ENCODE data around the gene CEP164. TPM values are rescaled to one million over a fixed set of nuclear protein-coding genes. Genes with fewer than 3 reads are reported as not detected.

Gene CEP164
- polyA plus RNA-seq, 1 donor from 2014 or later: 17.7 TPM

GRCh38 chr11:117421041-117421440 lies 93.4 kb downstream of the CEP164 start:
- H3K9me3 Mint-ChIP-seq: no peaks in the 10 kb centered on the region

GRCh38 chr11:117421476-117421875 lies 93.8 kb downstream of the CEP164 start:
- Mint-ChIP-seq H3K27me3 (peaks cover 6% of the 10 kb centered on the region), H3K4me1 (no peaks in the 10 kb centered on the region), H3K36me3 (no peaks in the 10 kb centered on the region), H3K27ac (no peak overlapping the region), H3K4me3 (no peak overlapping the region), H3K9me3 (no peaks in the 10 kb centered on the region)

More at GRCh38 chr11:117421041-117421440, 93.4 kb downstream of the CEP164 start:
- Mint-ChIP-seq H3K27ac (no peak overlapping the region), H3K4me1 (no peaks in the 10 kb centered on the region), H3K27me3 (peaks cover 7% of the 10 kb centered on the region), H3K36me3 (no peaks in the 10 kb centered on the region), H3K4me3 (no peak overlapping the region)

- Mint-ChIP-seq H3K9me3 (no peaks in the 10 kb centered on the region), H3K27me3 (peaks cover 3% of the 10 kb centered on the region), H3K4me1 (no peaks in the 10 kb centered on the region), H3K27ac (no peak overlapping the region), H3K36me3 (no peaks in the 10 kb centered on the region), H3K4me3 (no peak overlapping the region)
These were observed 95.5 kb downstream of the CEP164 start for GRCh38 chr11:117423046-117423575.

- H3K9me3 Mint-ChIP-seq: no peaks in the 10 kb centered on the region
- peaks cover 3% of the 10 kb centered on the region for H3K27me3 Mint-ChIP-seq
- no peaks in the 10 kb centered on the region for H3K4me1 Mint-ChIP-seq
- peak overlapping the region in 1 of 4 donors; percentile 51 for H3K4me3 Mint-ChIP-seq
- no peak overlapping the region for H3K27ac Mint-ChIP-seq
- H3K36me3 Mint-ChIP-seq: no peaks in the 10 kb centered on the region
These were observed 97.1 kb downstream of the CEP164 start for GRCh38 chr11:117424781-117425180.

- no peak overlapping the region for H3K27ac Mint-ChIP-seq
- no peaks in the 10 kb centered on the region for H3K36me3 Mint-ChIP-seq
- H3K4me1 Mint-ChIP-seq: no peaks in the 10 kb centered on the region
- no peaks in the 10 kb centered on the region for H3K9me3 Mint-ChIP-seq
- H3K27me3 Mint-ChIP-seq: peaks cover 3% of the 10 kb centered on the region
- no peak overlapping the region for H3K4me3 Mint-ChIP-seq
These were observed 98.1 kb downstream of the CEP164 start for GRCh38 chr11:117425679-117426296.

GRCh38 chr11:117426297-117426685 lies 98.6 kb downstream of the CEP164 start:
- peak overlapping the region in 1 of 4 donors; percentile 72 for H3K4me3 Mint-ChIP-seq
- H3K9me3 Mint-ChIP-seq: no peaks in the 10 kb centered on the region
- H3K27ac Mint-ChIP-seq: no peak overlapping the region
- H3K4me1 Mint-ChIP-seq: no peaks in the 10 kb centered on the region
- no peaks in the 10 kb centered on the region for H3K36me3 Mint-ChIP-seq
- peaks cover 6% of the 10 kb centered on the region for H3K27me3 Mint-ChIP-seq

- no peaks in the 10 kb centered on the region for H3K9me3 Mint-ChIP-seq
- H3K27ac Mint-ChIP-seq: peak overlapping the region in 1 of 3 donors; percentile 67
- H3K4me1 Mint-ChIP-seq: no peaks in the 10 kb centered on the region
- no peaks in the 10 kb centered on the region for H3K36me3 Mint-ChIP-seq
- peaks cover 6% of the 10 kb centered on the region for H3K27me3 Mint-ChIP-seq
- H3K4me3 Mint-ChIP-seq: peak overlapping the region in 1 of 4 donors; percentile 54
These were observed 99.3 kb downstream of the CEP164 start for GRCh38 chr11:117426941-117427340.

- Mint-ChIP-seq H3K9me3 (no peaks in the 10 kb centered on the region), H3K4me1 (no peaks in the 10 kb centered on the region), H3K4me3 (no peak overlapping the region), H3K27ac (no peak overlapping the region), H3K36me3 (no peaks in the 10 kb centered on the region), H3K27me3 (peaks cover 3% of the 10 kb centered on the region)
These were observed 99.8 kb downstream of the CEP164 start for GRCh38 chr11:117427356-117427874.

- H3K9me3 Mint-ChIP-seq: no peaks in the 10 kb centered on the region
- no peak overlapping the region for H3K4me3 Mint-ChIP-seq
- H3K36me3 Mint-ChIP-seq: no peaks in the 10 kb centered on the region
- H3K27me3 Mint-ChIP-seq: peaks cover 3% of the 10 kb centered on the region
- H3K27ac Mint-ChIP-seq: no peak overlapping the region
- H3K4me1 Mint-ChIP-seq: no peaks in the 10 kb centered on the region
These were observed 100.7 kb downstream of the CEP164 start for GRCh38 chr11:117428186-117428855.

GRCh38 chr11:117428856-117429229 lies 101.2 kb downstream of the CEP164 start:
- H3K27ac Mint-ChIP-seq: no peak overlapping the region
- H3K4me3 Mint-ChIP-seq: no peak overlapping the region
- H3K4me1 Mint-ChIP-seq: no peaks in the 10 kb centered on the region
- no peaks in the 10 kb centered on the region for H3K9me3 Mint-ChIP-seq
- no peaks in the 10 kb centered on the region for H3K36me3 Mint-ChIP-seq
- H3K27me3 Mint-ChIP-seq: peaks cover 3% of the 10 kb centered on the region

GRCh38 chr11:117430293-117430955 lies 102.8 kb downstream of the CEP164 start:
- H3K27ac Mint-ChIP-seq: no peak overlapping the region
- H3K36me3 Mint-ChIP-seq: no peaks in the 10 kb centered on the region
- H3K4me3 Mint-ChIP-seq: no peak overlapping the region
- H3K9me3 Mint-ChIP-seq: no peaks in the 10 kb centered on the region
- no peaks in the 10 kb centered on the region for H3K4me1 Mint-ChIP-seq
- peaks cover 3% of the 10 kb centered on the region for H3K27me3 Mint-ChIP-seq

GRCh38 chr11:117431436-117431835 lies 103.8 kb downstream of the CEP164 start:
- Mint-ChIP-seq H3K36me3 (no peaks in the 10 kb centered on the region), H3K27me3 (peaks cover 7% of the 10 kb centered on the region), H3K9me3 (no peaks in the 10 kb centered on the region), H3K4me3 (no peak overlapping the region), H3K27ac (no peak overlapping the region), H3K4me1 (no peaks in the 10 kb centered on the region)

GRCh38 chr11:117433717-117434116 lies 106.1 kb downstream of the CEP164 start:
- H3K27me3 Mint-ChIP-seq: peaks cover 10% of the 10 kb centered on the region
- H3K36me3 Mint-ChIP-seq: peaks cover 2% of the 10 kb centered on the region
- no peak overlapping the region for H3K27ac Mint-ChIP-seq
- H3K9me3 Mint-ChIP-seq: no peaks in the 10 kb centered on the region
- no peak overlapping the region for H3K4me3 Mint-ChIP-seq
- H3K4me1 Mint-ChIP-seq: no peaks in the 10 kb centered on the region

GRCh38 chr11:117434481-117434880 lies 106.8 kb downstream of the CEP164 start:
- Mint-ChIP-seq H3K27ac (no peak overlapping the region), H3K36me3 (peaks cover 2% of the 10 kb centered on the region), H3K27me3 (peaks cover 14% of the 10 kb centered on the region), H3K9me3 (no peaks in the 10 kb centered on the region), H3K4me1 (no peaks in the 10 kb centered on the region), H3K4me3 (no peak overlapping the region)

GRCh38 chr11:117435326-117435725 lies 107.7 kb downstream of the CEP164 start:
- Mint-ChIP-seq H3K27ac (no peak overlapping the region), H3K9me3 (no peaks in the 10 kb centered on the region), H3K36me3 (peaks cover 2% of the 10 kb centered on the region), H3K4me1 (no peaks in the 10 kb centered on the region), H3K4me3 (no peak overlapping the region), H3K27me3 (peaks cover 16% of the 10 kb centered on the region)
